Suprapubic skin (tissue), 4 donors: ENCODE data around the gene DTWD1. TPM values are rescaled to one million over a fixed set of nuclear protein-coding genes. Genes with fewer than 3 reads are reported as not detected.
A peak's percentile ranks its signal among the peaks of the same experiment; 100 is the strongest.

ENCODE experiments used
- DNase-seq, 2 donors: peaks; one replicate each; pipeline ENCODE4 v3.0.0-alpha.2; 2019; ENCODE audit warnings: low spot score in 2 of 2
- H3K27ac ChIP-seq: fragments of 200-600 bp; sonication (generic); one replicate; pipeline ENCODE4 v1.5.1; 2019
- H3K27me3 ChIP-seq: fragments of 200-600 bp; sonication (generic); one replicate; pipeline ENCODE4 v1.5.1; 2019
- H3K36me3 ChIP-seq: fragments of 200-600 bp; sonication (generic); one replicate; pipeline ENCODE4 v1.5.1; 2019
- H3K4me1 ChIP-seq: fragments of 200-600 bp; sonication (generic); one replicate; pipeline ENCODE4 v1.5.1; 2019
- H3K4me3 ChIP-seq: fragments of 200-600 bp; sonication (generic); one replicate; pipeline ENCODE4 v1.5.1; 2019; ENCODE audit warnings: mild to moderate bottlenecking
- H3K9me3 ChIP-seq: fragments of 200-600 bp; sonication (generic); one replicate; pipeline ENCODE4 v1.5.1; 2019
- CTCF ChIP-seq, 2 donors: fragments of 200-600 bp in 1 of 2; fragments of 450-650 bp in 1 of 2; sonication (generic) in 1 of 2; IDR thresholded peaks; one replicate each; pipeline ENCODE4 v1.5.1; 2016 to 2019; ENCODE audit warnings: antibody characterized with exemption in 2 of 2, mild to moderate bottlenecking in 1 of 2, moderate library complexity in 1 of 2
- EP300 ChIP-seq: sonication (generic); formaldehyde crosslinking; IDR thresholded peaks from one replicate; pipeline ENCODE4 v1.6.1; 2017; ENCODE audit warnings: antibody characterized with exemption
- POLR2A ChIP-seq, 2 donors: fragments of 450-650 bp; IDR thresholded peaks; one replicate each; pipeline ENCODE4 v1.6.1; 2017; ENCODE audit warnings: antibody characterized with exemption in 2 of 2, mild to moderate bottlenecking in 2 of 2, moderate library complexity in 2 of 2
- POLR2AphosphoS5 ChIP-seq, 3 donors: sonication (generic); formaldehyde crosslinking; IDR thresholded peaks; one replicate each; pipeline ENCODE4 v1.6.1; 2017; ENCODE audit warnings: antibody characterized with exemption in 3 of 3
- WGBS: methylation state at CpG from one replicate; pipeline ENCODE4 v1.1.5; 2018; 5-methylcytosine and 5-hydroxymethylcytosine counted together
- total RNA-seq, 4 donors: library from RNA; depleted of rRNA; stranded (reverse); fragments of >200 nt; gene quantifications; one replicate each; pipeline ENCODE4 v1.1.0, GENCODE V29; 2016

DTWD1 gene
- total RNA-seq, 4 donors from 2014 or later: 12.3 to 40.6 (median 15.8) TPM

GRCh38 chr15:49675041-49675440 is 54.2 kb downstream of the DTWD1 start:
- Histone ChIP-seq H3K4me1 (peaks cover 9% of the 10 kb centered on the region), H3K27ac (peak overlapping the region; percentile 53), H3K9me3 (no peaks in the 10 kb centered on the region), H3K4me3 (no peak overlapping the region), H3K27me3 (no peaks in the 10 kb centered on the region), H3K36me3 (no peaks in the 10 kb centered on the region)
- DNase-seq: no peak
- TF ChIP-seq POLR2AphosphoS5 (IDR thresholded peaks at IDR 0.05): no peak
- no peak for TF ChIP-seq POLR2A (IDR thresholded peaks at IDR 0.05)
- TF ChIP-seq CTCF (IDR thresholded peaks at IDR 0.05): no peak
- TF ChIP-seq EP300: no peak

- Histone ChIP-seq H3K27me3 (no peaks in the 10 kb centered on the region), H3K9me3 (no peaks in the 10 kb centered on the region), H3K4me1 (peaks cover 9% of the 10 kb centered on the region), H3K27ac (no peak overlapping the region), H3K4me3 (no peak overlapping the region), H3K36me3 (no peaks in the 10 kb centered on the region)
- TF ChIP-seq POLR2A (IDR thresholded peaks at IDR 0.05) (no peak), CTCF (IDR thresholded peaks at IDR 0.05) (no peak), POLR2AphosphoS5 (IDR thresholded peaks at IDR 0.05) (no peak), EP300 (no peak)
- DNase-seq: no peak
- 68% methylated on average over 4 of the region's 4 CpGs for WGBS
These were observed 57.8 kb downstream of the DTWD1 start for GRCh38 chr15:49678655-49679054.

- WGBS: 44% methylated on average over 1 of the region's 1 CpG
- H3K4me1 ChIP-seq: no peaks in the 10 kb centered on the region
- H3K27ac ChIP-seq: no peak overlapping the region
- no peak for TF ChIP-seq POLR2A (IDR thresholded peaks at IDR 0.05)
- TF ChIP-seq CTCF (IDR thresholded peaks at IDR 0.05): no peak
- no peak for TF ChIP-seq POLR2AphosphoS5 (IDR thresholded peaks at IDR 0.05)
- TF ChIP-seq EP300: no peak
- H3K4me3 ChIP-seq: no peak overlapping the region
- DNase-seq: no peak
- no peaks in the 10 kb centered on the region for H3K27me3 ChIP-seq
- H3K36me3 ChIP-seq: no peaks in the 10 kb centered on the region
- H3K9me3 ChIP-seq: no peaks in the 10 kb centered on the region
These were observed 65.8 kb downstream of the DTWD1 start for GRCh38 chr15:49686599-49686998.

GRCh38 chr15:49688135-49688790 is 67.4 kb downstream of the DTWD1 start:
- H3K27me3 ChIP-seq: no peaks in the 10 kb centered on the region
- H3K9me3 ChIP-seq: no peaks in the 10 kb centered on the region
- DNase-seq: no peak
- TF ChIP-seq POLR2A (IDR thresholded peaks at IDR 0.05) (no peak), POLR2AphosphoS5 (IDR thresholded peaks at IDR 0.05) (no peak), CTCF (IDR thresholded peaks at IDR 0.05) (no peak), EP300 (no peak)
- H3K4me3 ChIP-seq: no peak overlapping the region
- WGBS: 72% methylated on average over 3 of the region's 3 CpGs
- H3K27ac ChIP-seq: no peak overlapping the region
- no peaks in the 10 kb centered on the region for H3K36me3 ChIP-seq
- no peaks in the 10 kb centered on the region for H3K4me1 ChIP-seq

- H3K9me3 ChIP-seq: no peaks in the 10 kb centered on the region
- no peaks in the 10 kb centered on the region for H3K36me3 ChIP-seq
- no peaks in the 10 kb centered on the region for H3K4me1 ChIP-seq
- TF ChIP-seq POLR2AphosphoS5 (IDR thresholded peaks at IDR 0.05) (no peak), POLR2A (IDR thresholded peaks at IDR 0.05) (no peak), EP300 (no peak), CTCF (IDR thresholded peaks at IDR 0.05) (no peak)
- 69% methylated on average over 2 of the region's 2 CpGs for WGBS
- H3K27me3 ChIP-seq: no peaks in the 10 kb centered on the region
- no peak overlapping the region for H3K27ac ChIP-seq
- DNase-seq: no peak
- no peak overlapping the region for H3K4me3 ChIP-seq
These were observed 71.8 kb downstream of the DTWD1 start for GRCh38 chr15:49692514-49693090.
